ENCODE measurements around the gene GCK. TPM values are rescaled to one million over a fixed set of nuclear protein-coding genes. Genes with fewer than 3 reads are reported as not detected.

The GCK gene
- total and polyA plus RNA-seq, 2 of the 13 experiments (the other 11 are each of a cell fraction or from before 2014, with no cell fraction given): not detected

DNA sequence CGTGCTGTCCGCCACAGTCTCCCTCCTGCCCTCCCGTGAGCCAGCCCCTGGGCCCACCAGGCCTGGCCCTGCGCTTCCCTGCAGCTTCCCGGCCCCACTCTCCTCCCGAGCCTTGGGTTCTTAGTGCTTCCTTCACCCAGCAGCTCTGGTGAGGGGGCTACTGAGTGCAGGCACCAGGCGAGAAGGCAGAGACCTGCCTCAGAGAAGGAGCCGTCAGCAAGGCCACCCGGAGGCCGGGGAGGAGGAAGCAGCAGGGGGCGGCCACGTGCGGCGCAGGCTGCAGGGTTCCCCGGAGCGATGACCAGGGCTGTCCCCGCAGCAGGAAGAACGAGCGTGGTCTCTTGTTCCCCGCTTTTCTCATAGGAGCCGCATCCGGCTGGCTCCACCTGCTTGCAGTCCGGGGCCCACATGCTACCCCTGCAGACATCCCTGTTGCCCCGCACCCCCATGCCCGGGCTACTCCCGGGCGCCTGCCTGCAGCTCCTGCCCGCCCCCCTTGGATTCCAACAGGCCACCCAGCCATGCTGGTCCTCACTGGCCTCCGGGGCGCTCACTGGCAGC, 32.1 kb upstream of the GCK start (continued):
- TF ChIP-seq ELF3 (CRISPR knock-in tag; IDR thresholded peaks at IDR 0.05) (peak; percentile 83), SIX1 (CRISPR knock-in tag; IDR thresholded peaks at IDR 0.05; ENCODE audit: borderline replicate concordance) (no peak), ZNF350 (CRISPR knock-in tag; IDR thresholded peaks at IDR 0.05; ENCODE audit: borderline replicate concordance, low read depth) (peak; percentile 42; the same call in 1 of the 2 replicates), FOXC1 (CRISPR knock-in tag; IDR thresholded peaks at IDR 0.05; ENCODE audit: borderline replicate concordance) (peak; percentile 84; the same call in 1 of the 2 replicates), PLRG1 (conservative IDR thresholded peaks at IDR 0.05) (no peak), HNRNPUL1 (IDR thresholded peaks at IDR 0.05; ENCODE audit: low read depth, low read length) (no peak), ATRX (CRISPR knock-in tag; IDR thresholded peaks at IDR 0.05; ENCODE audit: borderline replicate concordance) (no peak)
- TF ChIP-seq, protein P1, sequence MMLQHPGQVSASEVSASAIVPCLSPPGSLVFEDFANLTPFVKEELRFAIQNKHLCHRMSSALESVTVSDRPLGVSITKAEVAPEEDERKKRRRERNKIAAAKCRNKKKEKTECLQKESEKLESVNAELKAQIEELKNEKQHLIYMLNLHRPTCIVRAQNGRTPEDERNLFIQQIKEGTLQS (CRISPR knock-in tag; IDR thresholded peaks at IDR 0.05): peak; percentile 43; the same call in 1 of the 2 replicates
- TF ChIP-seq, protein P2, sequence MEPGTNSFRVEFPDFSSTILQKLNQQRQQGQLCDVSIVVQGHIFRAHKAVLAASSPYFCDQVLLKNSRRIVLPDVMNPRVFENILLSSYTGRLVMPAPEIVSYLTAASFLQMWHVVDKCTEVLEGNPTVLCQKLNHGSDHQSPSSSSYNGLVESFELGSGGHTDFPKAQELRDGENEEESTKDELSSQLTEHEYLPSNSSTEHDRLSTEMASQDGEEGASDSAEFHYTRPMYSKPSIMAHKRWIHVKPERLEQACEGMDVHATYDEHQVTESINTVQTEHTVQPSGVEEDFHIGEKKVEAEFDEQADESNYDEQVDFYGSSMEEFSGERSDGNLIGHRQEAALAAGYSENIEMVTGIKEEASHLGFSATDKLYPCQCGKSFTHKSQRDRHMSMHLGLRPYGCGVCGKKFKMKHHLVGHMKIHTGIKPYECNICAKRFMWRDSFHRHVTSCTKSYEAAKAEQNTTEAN (CRISPR knock-in tag; conservative IDR thresholded peaks at IDR 0.05): peak; percentile 89
- TF ChIP-seq, protein P3, sequence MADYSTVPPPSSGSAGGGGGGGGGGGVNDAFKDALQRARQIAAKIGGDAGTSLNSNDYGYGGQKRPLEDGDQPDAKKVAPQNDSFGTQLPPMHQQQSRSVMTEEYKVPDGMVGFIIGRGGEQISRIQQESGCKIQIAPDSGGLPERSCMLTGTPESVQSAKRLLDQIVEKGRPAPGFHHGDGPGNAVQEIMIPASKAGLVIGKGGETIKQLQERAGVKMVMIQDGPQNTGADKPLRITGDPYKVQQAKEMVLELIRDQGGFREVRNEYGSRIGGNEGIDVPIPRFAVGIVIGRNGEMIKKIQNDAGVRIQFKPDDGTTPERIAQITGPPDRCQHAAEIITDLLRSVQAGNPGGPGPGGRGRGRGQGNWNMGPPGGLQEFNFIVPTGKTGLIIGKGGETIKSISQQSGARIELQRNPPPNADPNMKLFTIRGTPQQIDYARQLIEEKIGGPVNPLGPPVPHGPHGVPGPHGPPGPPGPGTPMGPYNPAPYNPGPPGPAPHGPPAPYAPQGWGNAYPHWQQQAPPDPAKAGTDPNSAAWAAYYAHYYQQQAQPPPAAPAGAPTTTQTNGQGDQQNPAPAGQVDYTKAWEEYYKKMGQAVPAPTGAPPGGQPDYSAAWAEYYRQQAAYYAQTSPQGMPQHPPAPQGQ (CRISPR knock-in tag; IDR thresholded peaks at IDR 0.05; ENCODE audit: borderline replicate concordance): no peak
- TF ChIP-seq, protein P4, sequence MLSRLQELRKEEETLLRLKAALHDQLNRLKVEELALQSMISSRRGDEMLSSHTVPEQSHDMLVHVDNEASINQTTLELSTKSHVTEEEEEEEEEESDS (CRISPR knock-in tag; IDR thresholded peaks at IDR 0.05; ENCODE audit: borderline replicate concordance): 0 out of 2 replicates have a peak, but pooled peaks have one; percentile 34
- TF ChIP-seq, protein P5, sequence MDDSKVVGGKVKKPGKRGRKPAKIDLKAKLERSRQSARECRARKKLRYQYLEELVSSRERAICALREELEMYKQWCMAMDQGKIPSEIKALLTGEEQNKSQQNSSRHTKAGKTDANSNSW (CRISPR knock-in tag; IDR thresholded peaks at IDR 0.05; ENCODE audit: borderline replicate concordance): peak; percentile 95; the same call in 1 of the 2 replicates

Measured in HepG2 (cell line).